CD1c-positive myeloid dendritic cell (primary cell): ENCODE data around the gene ARHGAP1.

ENCODE experiments used
- DNase-seq: peaks from one replicate; pipeline ENCODE4 v3.0.0-alpha.2; 2016; ENCODE audit errors: extremely low spot score

Gene ARHGAP1

DNA sequence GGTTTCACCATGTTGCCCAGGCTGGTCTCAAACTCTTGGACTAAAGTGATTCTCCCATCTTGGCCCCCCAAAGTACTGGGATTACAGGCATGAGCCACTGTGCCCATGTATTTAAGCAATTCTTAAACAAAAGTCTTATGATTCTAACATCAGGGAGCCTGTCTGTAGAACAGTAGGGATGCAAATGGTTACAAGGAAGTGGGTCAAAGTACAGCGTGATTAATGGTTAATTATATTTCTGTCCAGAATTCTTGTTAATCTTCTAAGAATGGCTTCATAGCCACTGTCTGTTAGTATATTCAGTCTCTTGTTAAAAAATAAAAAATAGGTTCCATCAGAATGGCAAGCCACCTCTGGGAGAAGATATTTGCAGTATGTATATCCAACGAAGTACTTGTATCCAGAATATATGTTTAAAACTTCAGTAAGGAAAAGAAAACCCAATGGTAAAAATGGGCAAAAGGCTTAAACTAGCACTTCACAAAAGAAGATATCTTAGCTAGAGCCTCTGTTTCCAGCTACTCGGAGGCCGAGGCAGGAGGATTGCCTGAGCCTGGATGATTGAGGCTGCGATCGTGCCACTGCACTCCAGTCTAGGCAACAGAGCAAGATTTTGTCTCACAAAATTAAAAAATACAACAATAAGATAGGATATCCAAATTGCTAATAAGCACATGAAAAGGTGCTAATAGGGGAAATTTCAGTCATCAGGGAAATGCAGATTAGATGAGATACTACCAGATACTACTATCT is 60.2 kb downstream of the ARHGAP1 start:
- DNase-seq: no peak

DNA sequence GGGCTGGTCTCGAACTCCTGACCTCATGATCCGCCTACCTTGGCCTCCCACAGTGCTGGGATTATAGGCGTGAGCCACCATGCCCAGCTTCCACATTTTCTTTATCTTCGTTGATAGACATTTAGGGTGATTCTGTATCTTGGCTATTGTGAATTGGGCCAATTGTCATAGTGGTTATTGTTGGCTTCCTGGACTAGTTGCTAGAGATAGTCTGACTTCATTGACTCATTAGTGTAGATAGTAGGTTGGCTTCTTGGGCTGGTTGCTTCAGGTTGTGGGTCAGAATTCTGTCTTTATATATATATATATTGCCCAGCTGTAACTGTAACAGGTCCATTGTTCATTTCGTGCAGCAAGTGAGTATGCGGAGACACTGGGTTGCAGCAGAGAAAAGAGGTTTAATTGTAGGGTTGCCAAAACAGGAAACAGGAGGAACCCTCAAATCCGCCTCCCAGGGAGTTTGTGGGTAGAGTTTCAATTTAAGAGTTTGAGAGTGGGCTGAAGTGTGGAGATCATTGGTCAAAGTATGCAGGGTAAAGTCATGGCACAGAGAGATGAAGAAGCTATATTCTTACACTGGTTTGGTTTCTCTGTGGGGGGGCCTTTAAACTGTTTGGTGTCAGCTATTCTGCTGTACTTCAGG is 61.1 kb downstream of the ARHGAP1 start:
- DNase-seq: peak; percentile 17

DNA sequence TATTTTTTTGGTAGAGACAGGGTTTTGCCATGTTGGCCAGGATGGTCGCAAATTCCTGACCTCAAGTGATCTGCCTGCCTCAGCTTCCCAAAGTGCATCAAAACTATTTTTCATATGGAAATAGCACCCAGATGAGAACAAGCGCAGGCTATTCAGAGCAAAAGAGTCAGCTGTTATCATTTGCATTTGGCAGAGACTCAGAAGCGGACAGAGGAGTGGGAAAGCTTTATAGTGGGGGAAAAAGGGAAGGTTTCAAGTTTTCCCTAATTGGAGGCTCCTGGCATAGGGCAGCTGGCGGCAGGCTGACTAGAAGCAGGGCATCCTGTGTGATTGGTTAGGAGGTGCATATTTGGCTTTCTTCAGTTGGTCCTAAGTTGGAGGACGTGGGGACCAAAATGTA is 62.9 kb downstream of the ARHGAP1 start:
- DNase-seq: no peak

DNA sequence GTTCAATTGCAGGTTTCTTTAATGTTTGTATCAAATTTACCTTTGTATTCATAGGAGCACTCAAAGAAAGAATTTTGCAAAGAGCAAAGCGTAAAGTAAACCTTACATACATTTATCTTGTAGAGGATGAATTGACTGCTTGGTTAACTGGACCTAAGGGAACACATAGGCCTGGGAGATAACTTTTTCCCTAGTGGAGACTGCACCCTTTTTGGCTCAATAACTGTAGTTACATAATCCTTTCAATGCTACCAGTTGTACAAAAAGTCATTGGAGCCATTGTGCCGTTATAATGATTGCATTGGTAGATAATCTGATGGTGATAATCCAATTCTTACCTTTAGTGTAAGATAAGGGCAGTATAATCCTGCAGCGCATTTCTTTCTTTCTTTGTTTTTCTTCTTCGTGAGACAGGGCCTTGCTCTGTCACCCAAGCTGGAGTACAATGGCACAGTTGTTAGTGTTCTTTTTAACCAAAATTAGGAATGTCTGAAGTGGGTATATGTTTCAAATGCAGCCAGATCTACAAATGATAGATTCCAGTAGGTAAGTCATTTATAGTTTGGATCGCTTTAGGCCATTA is 64.8 kb downstream of the ARHGAP1 start:
- DNase-seq: no peak

DNA sequence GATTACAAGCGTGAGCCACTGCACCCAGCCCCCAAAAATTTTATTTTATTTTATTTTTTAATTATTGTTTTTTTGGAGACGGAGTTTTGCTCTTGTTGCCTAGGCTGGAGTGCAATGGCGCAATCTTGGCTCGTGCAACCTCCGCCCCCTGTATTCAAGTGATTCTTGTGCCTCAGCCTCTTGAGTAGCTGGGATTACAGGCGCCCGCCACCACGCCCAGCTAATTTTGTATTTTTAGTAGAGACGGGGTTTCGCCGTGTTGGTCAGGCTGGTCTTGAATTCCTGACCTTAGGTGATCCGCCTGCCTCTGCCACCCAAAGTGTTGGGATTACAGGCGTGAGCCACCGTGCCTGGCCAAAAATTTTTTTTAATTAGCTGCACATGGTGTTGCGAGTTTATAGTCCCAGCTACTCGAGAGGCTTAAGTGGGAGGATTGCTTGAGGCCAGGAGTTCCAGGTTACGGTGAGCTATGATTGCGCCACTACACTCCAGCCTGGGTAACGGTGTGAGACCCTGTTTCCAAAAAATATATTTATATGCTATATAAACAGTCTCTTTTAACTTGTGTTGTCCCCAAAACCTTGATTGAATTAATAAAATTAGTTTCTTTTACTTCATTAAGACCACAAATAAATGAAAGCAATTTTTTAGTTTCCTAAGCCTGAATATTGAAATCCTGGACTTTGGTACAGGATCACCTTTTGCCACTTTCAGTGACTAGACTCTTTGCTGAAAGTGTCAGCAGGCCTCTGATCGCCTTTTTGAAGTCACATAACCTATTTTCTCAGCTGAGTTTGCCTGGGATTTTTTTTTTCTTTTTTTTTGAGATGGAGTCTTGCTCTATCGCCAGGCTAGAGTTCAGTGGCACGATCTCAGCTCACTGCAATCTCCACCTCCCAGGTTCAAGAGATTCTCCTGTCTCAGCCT is 66.9 kb downstream of the ARHGAP1 start:
- DNase-seq: no peak

DNA sequence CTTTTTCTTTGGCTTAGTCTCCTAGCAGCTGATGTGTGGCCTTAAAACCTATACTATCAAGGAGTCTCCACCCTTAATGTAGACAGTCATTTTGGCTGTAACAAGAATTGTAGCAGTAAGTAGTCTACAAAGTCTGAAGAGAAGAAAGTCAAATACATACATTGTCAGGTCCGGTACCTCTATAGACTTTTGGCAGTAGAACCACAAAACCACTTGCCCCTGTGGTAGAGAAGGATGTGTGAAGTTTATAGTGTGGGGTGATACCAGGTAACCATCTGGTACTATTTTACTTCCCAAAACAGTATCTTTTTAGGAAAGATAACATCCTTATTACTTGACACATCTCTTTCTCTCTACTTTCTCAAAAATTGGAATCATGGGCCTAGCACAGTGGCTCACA is 67.9 kb downstream of the ARHGAP1 start:
- no peak for DNase-seq

DNA sequence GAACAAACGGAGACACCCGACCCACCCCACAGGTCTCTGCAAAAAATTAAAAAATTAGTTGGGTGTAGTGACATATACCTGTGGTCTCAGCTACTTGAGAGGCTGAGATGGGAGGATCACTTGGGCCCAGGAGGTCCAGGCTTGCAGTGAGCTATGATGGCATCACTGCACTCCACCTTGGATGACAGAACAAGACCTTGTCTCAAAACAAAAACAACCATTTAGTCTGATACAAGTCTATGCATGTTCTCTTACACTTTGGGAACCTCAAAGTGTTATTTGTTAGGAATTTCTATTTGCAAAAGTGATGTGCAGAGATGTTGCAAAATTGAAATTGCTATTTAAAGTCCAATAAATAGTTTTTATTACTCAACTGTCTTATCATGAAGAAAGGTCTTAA is 68.7 kb downstream of the ARHGAP1 start:
- DNase-seq: no peak

DNA sequence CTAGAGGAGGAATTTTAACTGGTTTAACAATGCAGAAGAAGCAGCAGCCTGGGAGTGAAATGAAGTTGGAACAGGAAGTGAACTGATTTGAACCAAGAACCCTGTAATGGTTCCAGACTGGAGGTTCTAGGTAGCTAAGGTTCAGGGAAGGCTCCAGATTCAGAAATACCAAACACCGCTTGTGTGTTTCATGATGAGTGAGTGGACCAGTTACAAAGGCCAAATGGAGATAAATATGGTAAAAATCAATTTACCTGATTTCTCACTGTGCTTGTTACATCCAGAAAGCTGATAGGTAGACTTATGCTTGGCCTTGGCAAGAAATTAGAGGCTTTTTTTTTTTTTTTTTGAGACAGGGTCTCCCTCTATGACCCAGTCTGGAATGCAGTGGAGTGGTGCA is 70.2 kb downstream of the ARHGAP1 start:
- no peak for DNase-seq

DNA sequence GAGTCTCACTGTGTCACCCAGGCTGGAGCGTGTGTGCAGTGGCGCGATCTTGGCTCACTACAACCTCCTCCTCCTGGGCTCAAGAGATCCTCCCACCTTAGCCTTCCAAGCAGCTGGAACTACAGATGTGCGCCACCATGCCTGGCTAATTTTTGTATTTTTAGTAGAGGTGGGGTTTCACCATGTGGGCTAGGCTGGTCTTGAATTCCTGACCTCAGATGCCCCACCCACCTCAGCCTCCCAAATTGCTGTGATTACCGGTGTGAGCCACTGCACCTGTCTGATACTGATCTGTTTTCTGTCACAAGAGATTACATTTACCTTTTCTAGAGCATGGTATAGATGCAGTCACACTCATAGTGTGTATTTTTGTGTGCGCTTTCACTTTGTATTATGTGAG is 71.5 kb downstream of the ARHGAP1 start:
- no peak for DNase-seq
